GM18508 (cell line): Measurements from ENCODE around the gene CHRM1.

Experiments used
- ATAC-seq: cut with Tn5 transposase; IDR thresholded peaks from one replicate; pipeline ENCODE4 v1.9.1; 2021; ENCODE audit warnings: moderate number of reproducible peaks; ENCODE audit not compliant: insufficient read depth, unreplicated experiment

Gene CHRM1

GRCh38 chr11:62926680-62927455 is 5.7 kb upstream of the CHRM1 start:
- no peak for ATAC-seq

- ATAC-seq, result no peak
Observed at GRCh38 chr11:62925745-62926679, 4.8 kb upstream of the CHRM1 start.

- ATAC-seq, result no peak
Observed at GRCh38 chr11:62925308-62925707, 4.1 kb upstream of the CHRM1 start.

DNA sequence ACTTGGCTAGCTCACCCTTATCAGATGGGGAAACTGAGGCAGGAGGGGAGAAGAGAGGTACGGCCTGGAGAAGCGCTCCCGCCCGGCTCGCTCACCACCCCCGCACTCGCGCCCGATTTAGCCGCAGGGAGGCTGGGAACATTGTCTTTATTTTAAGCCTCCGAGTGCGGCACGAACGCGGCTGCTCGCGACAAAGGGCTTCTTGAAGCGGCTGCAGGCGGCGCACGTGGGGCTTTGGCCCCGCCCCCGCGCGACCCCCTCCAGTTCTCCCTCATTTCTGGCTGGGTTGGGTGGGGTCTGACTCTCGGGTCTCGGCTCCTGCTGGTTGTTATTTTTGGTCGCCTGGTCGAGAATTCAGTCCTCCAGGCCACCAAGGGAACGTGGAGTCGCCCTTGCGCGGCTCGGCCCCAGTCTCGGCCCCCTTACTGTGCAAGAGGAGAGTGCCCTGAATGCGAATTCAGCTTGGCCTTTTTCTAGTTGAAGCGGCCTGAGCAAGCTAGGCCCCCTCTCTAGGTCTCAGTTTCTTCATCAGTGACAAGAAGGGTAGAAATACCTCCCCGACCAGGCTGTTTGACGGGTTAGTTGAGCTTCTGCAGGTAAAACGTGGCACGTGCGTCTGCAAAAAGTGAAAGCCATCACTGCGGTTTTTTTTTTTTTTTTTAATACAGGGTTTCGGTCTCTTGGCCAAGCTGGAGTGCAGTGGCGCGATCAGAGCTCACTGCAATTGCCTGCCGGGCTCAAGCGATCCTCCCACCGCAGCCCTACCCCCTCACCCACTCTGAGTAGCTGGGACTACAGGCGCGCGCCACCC is 2.6 kb upstream of the CHRM1 start:
- no peak for ATAC-seq

- ATAC-seq, result no peak
Observed at GRCh38 chr11:62922653-62923431, 1.7 kb upstream of the CHRM1 start.

- no peak for ATAC-seq
Observed at GRCh38 chr11:62922189-62922589, 1.0 kb upstream of the CHRM1 start.

DNA sequence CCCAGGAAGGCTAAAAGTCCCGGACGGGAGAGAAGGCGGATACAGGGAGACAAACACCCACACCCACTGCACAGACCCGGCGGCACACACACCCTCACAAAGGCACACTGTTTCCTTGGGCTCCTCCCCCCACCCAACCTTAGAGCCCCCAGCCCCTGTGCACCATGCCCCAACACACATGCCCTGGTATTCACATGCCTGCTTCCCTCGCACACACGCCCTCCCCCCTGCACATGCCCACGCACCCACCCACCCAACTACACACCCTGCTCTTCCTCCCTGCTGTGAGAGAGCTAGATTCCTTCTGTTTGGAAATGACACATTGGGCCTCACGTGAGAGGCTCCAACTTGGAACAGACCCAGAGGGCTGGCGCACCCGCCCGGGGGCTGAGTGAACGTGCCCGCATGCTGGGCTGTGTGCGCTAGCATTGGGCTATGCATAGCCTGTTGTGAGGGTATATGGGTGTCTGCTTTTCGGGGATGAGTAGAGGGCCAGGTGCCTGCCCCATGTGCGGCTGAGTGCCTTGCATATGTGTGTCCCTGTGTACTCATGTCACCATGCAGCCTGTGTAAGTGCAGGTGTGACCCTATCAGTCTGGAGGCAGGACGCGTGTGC is 518 bp upstream of the CHRM1 start:
- no peak for ATAC-seq

DNA sequence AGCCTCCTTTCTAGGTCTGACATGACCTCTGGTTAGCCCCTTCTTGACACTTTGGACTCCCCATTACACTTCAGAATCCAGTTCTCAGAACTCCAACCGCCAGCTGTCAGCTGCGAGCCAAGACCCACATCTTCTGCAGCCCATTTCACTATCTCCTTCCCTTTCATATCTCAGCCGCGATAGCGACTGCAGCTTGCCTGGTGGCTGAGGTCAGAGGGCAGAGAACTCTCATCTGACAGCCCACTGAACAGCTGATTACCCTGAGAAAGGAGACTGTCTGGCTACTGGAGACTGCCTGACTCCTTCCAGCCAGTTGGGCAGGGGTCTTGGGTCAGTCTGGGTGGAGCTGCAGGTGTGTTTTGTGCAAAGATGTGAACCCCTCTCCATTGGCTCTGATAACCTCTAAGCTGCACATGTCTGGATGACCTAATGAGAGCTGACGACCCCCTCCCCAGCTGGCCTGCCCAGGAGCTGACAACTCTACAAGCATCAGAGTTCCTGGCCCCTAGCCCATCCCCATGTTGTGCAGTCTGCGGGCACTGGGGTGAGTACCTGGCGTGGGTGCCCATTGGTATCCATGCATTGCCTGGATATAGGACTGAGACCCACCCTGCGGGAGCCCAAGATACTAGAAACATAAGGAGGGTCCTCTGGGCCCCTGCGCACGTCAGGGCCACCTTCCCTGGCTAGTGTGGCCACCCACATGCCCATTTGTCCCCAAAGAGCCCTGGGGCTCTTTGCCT is 1.1 kb downstream of the CHRM1 start:
- ATAC-seq, result no peak

DNA sequence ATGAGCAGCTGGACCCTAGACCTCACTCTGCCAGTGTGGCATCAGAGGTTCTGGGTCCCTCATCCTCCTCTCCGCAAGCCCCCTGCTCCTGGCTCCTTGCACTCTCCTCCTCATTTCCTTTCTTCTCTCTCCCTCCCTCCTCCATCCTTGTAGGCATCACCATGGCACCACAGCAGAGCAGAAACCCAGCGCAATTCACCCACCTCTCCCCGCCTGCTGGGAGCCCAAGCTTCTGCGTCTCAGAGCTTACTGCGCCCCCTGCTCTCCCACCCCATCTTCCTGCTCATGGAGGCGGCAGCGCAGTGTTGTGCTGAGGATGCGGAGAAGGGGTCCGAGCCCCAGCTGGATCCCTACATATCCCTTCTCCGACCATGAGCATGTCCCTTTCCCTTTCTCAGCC is 1.7 kb downstream of the CHRM1 start:
- no peak for ATAC-seq

DNA sequence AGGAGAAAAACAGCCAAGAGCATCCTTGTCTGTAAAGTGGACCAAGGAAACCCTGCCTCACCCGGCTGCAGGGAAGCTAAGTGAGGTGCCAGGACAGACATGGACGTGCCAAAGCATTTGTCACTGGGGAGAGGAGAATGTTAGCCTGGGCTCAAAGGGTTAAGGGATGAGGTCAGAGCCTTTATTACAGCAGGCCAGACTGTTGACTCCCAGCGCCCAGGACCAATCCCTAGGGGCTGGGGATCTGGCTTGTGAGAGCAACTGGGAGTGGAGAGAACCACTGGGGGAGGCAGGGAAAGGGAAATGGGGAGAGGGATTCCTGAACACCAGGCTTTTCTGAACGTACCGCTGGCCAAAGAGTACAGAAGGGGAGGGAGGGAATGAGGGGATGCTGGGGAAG is 2.6 kb downstream of the CHRM1 start:
- ATAC-seq, result no peak

- ATAC-seq, result no peak
Observed at GRCh38 chr11:62917906-62918502, 3.2 kb downstream of the CHRM1 start.

GRCh38 chr11:62914416-62914815 is 6.7 kb downstream of the CHRM1 start:
- no peak for ATAC-seq

DNA sequence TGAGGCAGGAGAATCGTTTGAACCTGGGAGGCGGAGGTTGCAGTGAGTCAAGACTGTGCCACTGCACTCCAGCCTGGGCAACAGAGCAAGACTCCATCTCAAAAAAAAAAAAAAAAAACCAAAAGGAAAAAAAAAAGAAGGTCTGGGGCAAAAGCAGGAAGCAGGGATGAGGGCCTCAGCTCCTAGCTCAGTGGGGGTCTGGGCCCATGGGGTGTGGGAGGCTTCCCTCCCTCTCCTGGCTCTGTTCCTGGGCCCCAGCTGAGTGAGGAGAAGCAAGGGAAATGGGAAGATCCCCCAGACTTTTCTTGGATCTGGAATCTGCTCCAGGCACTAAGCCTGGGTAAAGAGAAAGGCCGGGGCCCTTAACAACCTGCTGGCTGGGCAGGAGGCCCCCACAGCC is 8.9 kb downstream of the CHRM1 start:
- no peak for ATAC-seq

DNA sequence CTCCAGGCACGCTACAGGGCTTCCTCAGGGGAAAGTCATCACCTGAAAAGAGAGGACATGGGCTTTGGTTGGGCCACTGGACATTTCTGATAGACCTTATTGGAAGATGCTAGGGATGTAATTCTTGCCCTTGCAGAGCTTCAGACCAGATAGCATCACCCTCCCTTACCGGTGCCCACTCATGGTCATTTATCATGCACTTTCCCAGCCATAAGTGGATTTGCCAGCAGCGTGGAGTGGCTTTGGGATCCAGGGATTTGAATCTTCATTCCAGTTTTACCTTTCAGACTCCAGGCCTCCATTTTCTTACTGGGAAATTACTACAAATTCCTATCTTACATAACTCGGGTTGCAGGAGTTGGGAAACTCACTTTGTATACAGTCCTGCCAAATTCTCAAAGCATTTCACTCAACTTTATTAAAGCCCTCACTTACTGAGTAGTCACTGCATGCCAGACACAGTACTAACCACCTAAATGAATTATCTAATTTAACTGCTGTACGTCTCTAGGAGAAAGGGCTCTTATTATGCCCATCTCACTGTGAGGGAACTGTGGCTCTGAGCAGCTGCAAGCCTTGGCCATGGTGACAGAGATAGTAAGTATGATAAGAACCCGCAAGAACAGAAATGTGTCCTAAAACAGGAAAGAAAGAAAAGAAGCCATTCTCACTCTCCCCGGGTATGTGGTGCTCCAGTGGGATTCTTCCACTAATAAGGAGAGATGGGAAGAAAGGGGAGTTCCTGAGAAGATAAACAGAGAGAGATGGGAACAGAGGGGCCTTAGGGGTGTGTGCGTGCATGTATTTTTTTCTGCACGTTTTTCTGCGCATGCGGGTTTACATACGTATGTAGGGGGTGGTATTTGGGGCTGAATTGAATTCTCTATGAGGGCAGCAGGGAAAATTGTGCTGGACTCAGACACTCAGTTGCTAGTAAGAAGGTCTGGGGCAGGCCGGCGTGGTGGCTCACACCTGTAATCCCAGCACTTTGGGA is 9.7 kb downstream of the CHRM1 start:
- no peak for ATAC-seq

GRCh38 chr11:62910141-62910882 is 10.9 kb downstream of the CHRM1 start:
- no peak for ATAC-seq

DNA sequence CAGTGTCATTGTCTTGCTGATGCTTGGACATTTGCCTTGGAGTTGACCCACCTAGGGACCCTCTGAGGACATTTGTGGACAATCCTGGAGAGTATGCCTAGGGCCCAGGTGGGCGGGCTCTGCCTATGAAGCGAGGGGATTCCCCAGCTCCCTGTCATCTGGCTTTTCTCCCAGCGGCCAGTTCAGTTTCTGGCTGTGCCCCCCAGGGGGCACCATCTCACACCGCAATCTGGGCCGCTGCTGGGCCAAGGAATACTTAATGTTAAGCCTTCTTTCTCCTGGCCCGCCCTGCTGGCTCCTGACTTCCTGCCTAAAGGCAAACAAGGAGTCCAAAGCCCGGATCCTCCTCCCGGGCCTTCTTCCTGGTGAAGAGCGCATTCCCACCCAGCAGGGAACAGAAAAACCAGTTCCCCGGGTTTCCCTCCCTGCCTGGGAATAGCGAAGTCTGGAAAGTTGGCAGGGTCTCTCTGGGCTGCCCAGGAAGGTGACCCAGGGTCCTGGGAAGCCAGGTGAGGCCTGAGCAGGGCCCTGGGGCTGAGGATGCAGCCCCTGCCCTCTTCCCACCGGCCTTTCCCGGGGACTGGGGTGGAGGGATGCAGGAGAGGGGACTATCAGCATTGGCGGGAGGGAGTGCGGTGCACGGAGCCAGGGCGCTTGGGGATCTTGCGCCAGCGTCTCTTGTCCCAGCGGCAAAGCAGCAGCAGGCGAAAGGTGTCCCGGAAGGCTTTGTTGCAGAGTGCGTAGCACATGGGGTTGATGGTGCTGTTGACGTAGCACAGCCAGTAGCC is 11.9 kb downstream of the CHRM1 start:
- ATAC-seq, result no peak
